AG08395 (cell line): ENCODE data around the gene FGF5.
"Not testable (repeated sequence)": the region's sequence is repeated elsewhere in the genome, so short reads cannot be mapped to it uniquely, and the experiment has no call there.

ENCODE experiments used
- DNase-seq: peaks from one replicate; pipeline ENCODE4 v3.0.0; 2012; ENCODE audit warnings: mixed read lengths, low spot score

The FGF5 gene, protein sequence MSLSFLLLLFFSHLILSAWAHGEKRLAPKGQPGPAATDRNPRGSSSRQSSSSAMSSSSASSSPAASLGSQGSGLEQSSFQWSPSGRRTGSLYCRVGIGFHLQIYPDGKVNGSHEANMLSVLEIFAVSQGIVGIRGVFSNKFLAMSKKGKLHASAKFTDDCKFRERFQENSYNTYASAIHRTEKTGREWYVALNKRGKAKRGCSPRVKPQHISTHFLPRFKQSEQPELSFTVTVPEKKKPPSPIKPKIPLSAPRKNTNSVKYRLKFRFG

DNA sequence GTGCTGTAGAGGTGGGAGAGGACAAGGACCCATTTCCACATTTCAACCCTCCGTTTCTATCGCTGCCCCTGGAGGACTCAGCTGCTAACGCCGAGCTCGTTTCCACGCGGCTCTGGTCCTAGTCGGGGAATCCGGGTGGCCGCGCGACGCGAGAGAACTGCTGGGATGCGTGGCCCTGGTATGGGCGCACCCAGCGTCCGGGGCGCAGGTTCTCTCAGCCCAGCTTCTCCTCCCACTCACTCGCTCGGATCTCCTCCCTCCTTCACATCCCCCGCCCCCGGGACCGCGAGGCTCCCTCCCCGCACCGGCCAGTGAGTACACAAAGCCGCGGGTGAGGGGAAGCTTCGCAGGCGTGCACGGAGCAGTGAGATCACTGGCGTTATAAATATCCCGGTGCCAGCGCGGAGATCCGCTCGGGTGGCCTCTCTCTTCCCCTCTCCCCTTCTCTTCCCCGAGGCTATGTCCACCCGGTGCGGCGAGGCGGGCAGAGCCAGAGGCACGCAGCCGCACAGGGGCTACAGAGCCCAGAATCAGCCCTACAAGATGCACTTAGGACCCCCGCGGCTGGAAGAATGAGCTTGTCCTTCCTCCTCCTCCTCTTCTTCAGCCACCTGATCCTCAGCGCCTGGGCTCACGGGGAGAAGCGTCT, at the start of gene FGF5:
Gene FGF5 (plus strand): TSS at position 412 of the 649 bp plus-strand sequence. CDS start 161 bp downstream, at position 573.
- peak; percentile 92 for DNase-seq

DNA sequence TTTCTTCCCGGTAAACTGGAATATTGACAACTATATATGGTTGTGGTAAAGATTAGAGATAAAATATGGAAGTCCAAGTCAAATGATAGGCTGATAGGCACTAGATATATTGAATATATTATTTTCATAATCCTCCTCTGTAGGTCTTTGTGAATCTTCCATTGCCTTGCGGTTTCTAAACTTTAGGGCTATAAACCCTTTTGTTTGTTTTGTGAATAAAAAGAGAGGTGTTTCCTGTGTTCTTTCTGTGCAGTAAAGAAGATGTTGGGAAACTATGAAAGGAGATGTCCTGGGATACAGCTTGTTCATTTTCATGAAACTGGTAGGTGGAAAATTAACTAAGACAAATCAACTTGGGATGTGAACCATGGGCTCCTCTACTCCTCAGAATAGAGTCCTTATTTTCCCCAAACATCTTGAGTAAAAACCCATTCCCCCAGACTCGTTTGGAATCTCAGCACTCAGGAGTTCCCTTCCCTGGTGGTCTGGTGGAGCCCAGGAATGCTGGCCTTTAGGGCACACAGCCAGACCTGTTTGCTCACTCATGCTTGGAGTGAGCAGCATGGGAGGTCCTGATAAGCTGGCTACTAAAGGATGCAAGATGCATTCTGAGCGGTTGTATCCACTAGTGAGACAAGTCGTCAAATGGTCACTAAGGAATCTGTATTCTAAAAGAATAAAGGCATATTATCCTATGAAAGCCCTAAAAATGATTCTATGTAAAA, 47.0 kb upstream of the FGF5 start:
- DNase-seq, result no peak

DNA sequence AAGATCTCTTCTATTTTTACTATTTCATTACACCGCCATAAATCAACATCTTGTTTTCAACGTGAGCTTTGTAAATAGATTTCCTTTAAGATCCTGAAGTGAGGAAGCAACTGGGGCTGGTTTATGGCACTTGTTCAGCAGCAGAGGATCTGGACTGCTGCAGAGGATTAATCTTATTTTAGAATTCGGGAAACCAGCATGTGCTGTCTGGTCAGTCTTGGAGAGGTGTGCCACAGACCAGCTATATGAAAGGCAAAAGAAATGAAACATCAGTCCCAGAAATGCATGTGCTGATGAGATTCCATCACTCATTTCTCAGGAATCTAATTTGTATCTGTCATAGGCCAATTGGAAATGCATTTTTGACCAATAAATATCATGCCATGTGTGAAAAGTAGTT, 45.8 kb upstream of the FGF5 start:
- no peak for DNase-seq

DNA sequence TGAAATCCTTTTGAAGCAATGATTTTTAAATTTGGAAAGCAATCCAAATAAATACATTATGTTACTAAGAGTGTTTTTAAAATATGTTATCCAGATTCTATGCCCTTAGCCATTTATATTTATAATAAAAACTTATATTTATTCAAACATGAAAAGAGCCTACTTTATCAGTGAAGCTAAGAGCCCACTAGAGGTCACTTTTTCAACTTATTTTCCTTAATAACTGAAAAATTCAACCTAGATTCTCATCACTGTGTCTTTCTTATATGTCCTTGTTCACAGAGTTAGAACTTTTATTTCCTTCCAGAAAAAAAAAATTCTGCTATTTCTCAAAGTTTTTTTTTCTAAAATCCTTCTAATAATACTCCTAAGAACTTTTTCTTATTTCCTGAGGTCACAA, 45.3 kb upstream of the FGF5 start:
- peak; percentile 52 for DNase-seq

DNA sequence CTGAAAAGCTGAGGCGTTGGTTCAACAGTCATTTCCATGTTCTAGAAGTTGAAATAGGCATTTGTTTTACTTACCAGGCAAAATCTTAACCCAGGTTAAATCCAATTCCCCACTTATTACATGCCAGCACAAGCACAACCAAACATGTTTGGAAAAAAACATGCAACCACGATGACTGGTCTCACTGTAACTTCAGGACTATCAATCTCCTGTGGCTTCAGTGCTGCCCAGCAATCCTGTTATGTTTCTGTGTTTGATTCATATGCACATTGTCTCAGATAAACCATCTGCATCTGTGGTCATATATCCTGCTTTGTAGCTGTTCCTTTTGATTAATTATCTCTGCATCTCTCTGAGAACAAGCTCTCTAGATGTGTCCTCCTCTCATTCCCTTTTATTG, 40.9 kb upstream of the FGF5 start:
- DNase-seq, result peak; percentile 14

DNA sequence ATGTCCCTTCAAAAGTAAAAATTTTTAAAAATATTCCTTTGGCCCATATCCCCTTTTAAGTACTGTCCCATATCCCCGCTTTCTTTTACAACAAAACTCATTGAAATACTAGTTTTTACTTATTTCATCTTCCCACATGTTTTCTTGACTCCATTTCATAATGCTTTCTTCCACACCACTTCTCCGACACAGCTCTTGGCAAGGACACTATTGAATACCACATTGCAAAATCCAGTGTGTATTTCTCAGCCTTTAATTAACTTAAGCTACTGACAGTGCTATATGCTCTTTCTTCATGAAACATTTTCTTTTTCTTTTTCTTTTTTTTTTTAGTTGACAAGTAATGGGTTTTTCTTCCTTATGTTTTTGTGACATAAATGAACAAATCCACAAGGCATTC, 40.4 kb upstream of the FGF5 start:
- peak; percentile 22 for DNase-seq

DNA sequence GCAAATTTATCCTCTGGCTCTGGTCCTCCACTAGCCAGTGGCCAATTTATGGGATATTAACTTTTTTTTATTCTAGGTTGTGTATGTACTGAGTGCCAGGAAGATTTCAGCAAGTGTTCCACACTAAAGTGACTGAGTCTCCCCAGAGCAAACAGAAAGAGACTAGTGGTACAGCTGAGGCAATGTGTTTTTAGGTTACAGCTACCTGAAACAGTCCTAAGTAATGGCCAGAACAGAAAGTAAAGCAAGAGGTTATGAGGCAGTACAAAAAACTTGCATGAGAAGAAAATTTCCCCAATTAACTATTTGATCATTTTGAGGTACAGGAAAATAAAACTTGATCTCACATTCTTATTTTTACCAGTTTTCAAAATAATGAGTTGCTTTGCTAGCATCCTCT, 38.0 kb upstream of the FGF5 start:
- DNase-seq, result no peak

DNA sequence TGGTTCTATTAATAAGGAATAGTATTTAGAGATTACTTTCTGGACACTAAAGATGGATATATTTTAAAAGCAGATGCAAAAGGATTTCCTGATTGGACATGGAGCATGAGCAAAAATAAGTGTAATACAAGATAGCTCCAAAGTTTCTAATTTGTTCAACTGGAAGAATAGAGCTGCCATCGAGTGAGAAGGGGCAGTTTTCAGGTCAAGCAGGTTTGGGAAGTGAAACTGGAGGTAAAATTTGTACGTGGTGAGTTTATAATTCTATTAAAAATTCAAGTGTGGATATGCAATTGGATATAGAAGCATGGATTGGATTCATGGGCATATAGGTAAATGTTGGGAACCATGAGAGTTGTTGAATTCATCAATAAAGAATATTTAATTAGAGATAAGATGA, 37.3 kb upstream of the FGF5 start:
- DNase-seq, result no peak

DNA sequence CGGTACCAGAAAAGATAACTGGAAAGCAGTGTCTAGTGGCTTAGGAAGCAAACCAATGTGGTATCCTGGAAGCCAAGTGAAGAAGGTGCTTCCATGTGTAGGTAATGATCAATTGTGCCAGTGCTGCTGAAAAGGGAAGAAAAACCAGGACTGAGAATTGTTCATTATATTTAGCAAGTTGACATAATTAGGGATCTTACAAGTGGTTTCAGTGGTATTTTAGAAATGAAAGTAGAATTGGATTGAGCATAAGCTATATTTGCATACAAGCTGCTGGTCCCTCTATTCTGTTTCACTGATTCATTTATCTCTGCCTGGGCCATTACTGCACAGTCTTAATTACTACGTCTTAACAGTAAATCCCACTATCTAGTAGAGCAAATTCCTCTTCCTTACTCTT, 36.9 kb upstream of the FGF5 start:
- DNase-seq, result no peak

DNA sequence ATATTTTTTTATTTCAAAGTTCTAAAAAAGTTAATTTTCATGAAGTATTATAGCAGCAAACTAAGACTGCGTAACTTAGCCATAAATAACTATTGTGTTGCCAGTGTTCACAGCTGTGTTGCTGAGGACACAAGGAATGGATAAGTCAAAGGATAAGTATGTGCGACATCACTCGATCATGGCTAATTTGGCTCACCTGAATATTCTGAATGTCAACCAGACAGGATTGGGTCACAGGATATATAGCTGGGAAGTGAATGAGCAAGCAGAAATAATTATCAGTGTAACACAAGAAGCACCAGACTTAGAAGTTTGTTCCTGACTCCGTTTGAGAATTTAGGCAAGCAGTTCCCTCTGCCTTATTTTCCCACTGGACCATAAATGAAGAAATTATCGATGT, 35.3 kb upstream of the FGF5 start:
- no peak for DNase-seq

DNA sequence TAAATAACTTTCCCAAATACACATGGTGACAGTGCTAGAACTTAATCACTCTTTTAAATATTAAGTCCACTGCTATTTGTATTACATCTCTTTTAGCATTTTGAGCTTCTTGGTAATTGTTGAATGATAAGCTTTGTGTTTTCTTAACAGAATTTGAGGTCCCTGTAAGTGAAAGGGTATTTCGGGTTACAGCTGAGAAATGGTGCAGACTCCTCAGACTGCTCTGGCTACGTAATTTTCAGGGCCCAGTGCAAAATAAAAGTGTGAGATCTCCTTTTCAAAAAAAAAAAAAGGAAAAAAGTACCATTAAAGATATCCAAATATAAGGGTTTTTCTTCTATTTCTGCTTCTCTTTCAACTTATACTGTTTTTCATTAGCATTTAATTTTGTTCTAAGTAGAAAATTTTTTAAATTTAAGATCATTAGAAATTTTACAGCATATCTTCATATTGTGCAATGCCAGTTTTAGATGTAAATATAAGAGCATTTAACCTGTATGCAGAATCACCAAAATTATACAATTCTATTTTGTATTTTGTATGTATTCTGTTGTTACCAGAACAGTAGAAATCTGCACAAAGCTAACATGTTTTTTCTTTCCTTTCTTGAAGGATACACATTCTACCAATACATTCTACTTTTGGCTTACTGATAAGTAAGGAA, 33.6 kb upstream of the FGF5 start:
- DNase-seq, result no peak

DNA sequence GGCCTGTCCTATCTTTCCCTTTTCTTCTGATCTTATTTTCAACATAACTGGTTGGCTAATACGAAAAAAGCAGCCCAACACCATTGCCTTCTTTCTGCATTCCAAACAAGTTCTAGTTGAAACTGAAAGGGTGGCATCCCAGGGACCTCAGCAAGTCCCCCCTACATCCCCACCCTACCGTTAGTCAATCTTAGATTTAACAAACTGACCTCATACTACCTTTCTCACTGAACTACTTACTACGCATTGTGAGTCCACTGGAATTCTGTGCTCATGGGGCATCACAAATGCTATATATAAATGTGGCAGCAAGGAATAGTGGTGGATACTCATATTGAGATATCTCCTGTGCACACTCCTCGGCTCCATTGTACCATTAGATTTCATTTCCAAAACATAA, 33.1 kb upstream of the FGF5 start:
- DNase-seq, result no peak

DNA sequence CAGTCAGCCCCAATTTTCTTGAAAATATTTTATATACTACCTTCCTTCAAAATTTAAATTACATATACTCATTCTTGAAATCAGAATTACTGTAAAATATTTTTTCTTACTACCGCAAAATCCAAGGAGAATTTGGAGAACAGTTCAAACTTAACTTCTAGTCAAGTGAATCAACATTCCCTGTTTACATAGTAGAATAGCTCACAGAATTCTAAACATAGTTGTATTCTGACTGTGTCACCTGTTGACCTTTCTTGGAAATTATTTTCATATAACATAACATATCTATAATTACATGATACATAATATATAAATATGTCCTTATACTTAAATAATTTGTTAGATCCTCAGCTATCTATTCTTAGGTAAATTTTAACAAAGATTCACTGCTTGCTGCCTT, 31.0 kb upstream of the FGF5 start:
- no peak for DNase-seq

DNA sequence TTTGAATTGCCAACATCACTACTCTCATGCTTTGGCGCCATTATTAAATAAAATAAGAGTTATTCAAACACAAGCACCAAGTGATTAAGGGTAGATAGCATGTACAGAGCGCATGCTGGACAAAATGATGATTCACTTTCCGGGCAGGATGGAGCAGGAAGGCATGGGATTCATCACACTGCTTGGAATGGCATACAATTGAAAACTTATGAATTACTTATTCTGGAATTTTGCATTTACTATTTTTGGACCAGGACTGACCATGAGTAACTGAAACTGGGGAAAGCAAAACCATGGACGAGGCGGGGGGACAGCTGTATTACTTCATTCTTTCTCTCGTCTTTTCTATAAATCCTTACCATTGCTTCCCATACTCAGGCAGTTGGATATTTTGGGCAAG, 28.5 kb upstream of the FGF5 start:
- DNase-seq, result peak; percentile 78

DNA sequence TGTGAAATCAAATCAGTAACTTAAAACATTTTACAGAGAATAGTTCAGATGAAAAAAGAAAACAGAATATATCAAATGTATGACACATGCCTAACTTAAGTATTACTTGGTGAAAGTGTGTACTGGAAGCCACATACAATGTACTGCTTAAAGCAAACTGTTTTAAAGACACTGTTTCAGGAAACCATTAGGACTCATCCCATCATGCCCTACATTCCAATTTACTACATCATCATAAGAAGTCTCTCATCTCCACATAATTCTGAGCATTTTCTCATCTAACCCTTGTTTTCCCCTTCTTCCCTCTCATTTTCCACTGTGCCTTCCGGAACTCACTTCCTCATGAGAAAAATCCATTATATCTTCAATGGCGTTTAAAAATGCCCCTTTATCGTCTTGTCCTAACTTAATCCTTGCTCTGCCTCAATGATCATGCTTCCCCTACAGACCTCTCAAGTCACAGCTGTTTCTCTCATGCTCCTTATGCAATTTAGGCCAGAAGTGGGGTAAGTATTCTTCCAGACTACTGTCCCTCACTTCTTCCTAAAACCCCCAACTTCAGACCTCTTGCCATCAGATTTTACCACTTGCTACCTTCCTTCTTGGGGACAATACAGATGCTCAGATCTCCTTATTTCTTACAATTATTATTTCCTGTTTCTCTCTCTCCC, 26.8 kb upstream of the FGF5 start:
- DNase-seq, result peak; percentile 62

DNA sequence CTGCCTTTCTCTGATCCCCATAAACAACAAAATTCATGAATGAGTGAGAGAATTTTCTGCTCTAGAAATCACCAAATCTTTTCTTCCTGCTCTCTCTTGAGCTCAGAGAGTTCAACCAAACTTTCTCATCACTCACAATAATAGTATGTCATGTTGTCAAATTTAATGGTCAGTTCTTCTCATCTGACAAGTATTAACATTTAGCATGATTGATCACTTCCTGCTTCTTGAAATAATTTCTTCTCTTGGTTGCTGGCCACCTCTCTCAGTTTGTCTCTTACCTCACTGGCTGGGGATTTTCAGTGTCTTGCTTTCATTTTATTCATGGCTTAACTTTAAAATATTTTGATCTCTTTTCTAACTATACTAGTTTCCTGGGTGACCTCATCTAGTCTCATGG, 25.5 kb upstream of the FGF5 start:
- DNase-seq, result no peak

DNA sequence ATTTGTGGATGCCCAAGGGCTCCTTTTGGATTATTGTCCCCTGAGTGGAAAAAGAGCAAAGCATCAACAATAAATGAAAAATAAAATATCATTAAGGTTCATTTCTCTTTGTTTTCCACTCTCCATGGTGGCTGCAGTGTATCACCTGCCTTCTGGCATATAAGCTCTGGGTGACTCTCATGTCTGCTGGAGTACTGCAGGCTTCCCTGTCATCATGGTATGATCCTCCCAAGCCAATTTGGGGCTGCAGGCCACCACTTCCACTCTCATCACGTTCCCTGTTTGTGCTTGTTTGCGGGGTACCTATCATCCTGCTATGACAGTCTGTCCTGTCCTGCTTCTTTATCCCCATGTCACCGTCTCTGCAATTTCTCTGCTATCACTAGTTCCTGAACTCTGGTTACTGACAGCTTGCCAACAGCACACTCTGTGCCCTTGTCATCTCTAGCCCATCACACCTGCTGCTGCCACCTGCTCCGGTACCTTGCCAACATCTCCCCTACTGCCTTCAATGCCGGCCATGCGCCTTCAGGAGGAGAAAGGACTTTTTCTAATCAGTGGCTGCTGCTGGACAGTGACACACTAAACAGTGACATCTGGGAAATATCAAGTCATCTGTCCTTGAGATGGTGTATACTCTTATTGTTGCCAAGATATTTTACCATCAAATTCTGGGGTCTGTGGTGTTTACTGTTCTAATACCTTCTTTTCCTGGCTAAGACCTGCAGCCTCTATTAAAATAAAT, 23.0 kb upstream of the FGF5 start:
- no peak for DNase-seq

DNA sequence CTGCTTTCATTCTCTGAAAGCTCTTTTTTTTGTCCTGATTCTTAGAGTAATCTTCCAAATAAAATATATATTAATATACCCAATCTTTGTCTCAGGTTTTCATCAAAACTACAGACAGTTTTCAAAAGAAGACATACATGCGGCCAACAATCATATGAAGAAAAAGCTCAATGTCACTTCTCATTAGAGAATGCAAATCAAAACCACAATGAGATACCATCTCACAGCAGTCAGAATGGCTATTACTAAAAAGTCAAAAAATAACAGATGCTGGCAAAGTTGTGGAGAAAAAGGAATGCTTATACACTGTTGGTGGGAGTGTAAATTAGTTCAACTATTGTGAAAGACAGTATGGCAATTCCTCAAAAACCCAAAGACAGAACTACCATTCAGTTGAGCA, 19.0 kb upstream of the FGF5 start:
- not testable (repeated sequence) for DNase-seq

DNA sequence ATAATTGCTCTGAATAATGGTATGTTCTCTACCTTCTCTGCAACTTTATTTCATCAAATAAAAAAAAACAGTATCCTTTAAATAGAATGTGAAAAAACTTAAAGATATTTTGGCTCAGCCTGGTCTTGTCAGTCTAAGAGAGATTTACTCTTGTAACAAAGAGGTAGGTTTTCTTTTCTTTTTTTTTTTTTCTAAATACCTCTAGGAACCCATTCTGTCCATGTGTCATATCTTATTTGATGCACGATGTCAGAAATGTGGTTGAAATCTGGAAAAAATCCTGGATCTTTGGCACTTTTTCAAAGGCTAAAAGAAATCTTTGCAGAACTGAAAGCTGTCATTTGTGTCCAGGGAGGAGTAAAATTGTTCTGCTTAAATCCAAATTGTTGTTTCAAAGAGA, 17.3 kb upstream of the FGF5 start:
- no peak for DNase-seq

DNA sequence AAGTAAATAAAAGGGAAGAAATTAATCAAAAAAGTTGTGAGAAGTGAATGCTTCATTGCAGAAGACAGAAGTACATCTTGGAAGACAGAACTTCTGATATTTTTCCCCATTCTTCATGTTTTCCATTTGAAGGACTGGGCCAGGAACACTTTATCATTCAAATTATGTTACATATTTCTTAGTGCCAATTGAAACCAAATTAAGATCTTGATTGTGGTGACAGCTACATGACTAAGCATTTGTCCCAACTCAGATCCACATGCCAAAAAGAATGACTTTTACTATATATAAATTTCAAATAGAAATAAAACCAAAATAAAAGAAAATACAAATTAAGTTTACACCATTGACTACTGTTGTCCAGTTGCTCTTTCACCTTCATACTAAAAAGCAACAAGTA, 14.0 kb upstream of the FGF5 start:
- DNase-seq, result no peak

DNA sequence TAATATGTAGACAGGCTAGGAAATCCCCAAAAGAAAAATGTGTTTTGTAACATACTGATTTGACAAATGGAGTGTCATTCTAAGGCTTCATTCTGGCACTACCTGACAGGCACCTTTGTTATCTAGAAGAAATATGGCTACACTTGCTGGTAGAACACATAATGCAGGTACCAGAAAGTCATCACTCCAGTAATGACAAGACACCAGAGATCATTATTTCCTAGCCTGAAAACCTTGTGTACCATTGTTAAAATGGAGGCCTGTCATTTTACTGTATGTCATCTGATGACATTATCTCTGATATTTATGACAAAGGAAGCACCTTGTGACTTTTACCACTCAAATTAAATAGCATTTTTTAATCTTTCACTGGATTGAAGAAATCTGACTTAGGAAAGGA, 13.5 kb upstream of the FGF5 start:
- DNase-seq, result no peak

DNA sequence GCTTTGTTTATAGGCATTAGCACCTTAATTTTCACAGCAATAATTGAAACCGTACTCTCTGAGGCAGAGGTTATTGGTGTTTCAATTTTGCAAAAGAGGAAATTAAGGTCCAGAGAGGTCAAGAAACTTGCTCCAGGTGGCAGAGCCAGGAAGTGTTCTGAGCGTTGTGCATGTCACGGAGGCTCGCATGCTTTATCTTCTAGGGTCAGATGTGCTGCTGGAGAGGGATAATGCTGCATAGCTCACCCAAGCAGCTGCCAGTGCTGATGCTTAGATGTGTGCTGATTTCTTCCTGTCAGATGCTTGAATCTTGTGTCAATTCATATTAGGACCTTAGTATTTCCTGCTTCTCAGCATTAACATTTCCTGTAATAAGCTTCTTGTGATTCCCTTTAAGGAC, 13.0 kb upstream of the FGF5 start:
- DNase-seq, result no peak
